Activated T-cell treated with anti-CD3 and anti-CD28 coated beads, Interleukin-2, amount 50 U/mL, for 72 hours (primary cell): Measurements from ENCODE around the gene DLG2. TPM values are rescaled to one million over a fixed set of nuclear protein-coding genes. Genes with fewer than 3 reads are reported as not detected.
"Not testable (repeated sequence)": the region's sequence is repeated elsewhere in the genome, so short reads cannot be mapped to it uniquely, and the experiment has no call there.

Experiments used
- ATAC-seq, 2 donors: fragments of 150-1000 bp; cut with Tn5 transposase; replicated peaks in 1 of 2; 2 replicates each; pipeline ENCODE4 v1.10.0; 2021; ENCODE audit warnings: moderate library complexity in 2 of 2, mild to moderate bottlenecking in 1 of 2
- DNase-seq, 2 donors: peaks; one replicate each; pipeline ENCODE4 v3.0.0; 2021 to 2022; ENCODE audit warnings: mixed read lengths in 1 of 2
- H3K27ac Mint-ChIP-seq: one replicate; pipeline ENCODE4 v1.8.0; 2022; ENCODE audit warnings: mild to moderate bottlenecking, moderate library complexity, mixed read lengths
- H3K27me3 Mint-ChIP-seq: one replicate; pipeline ENCODE4 v1.8.0; 2022; ENCODE audit warnings: low read depth, mixed read lengths
- H3K36me3 Mint-ChIP-seq, 2 donors: one replicate each; pipeline ENCODE4 v1.8.0; 2022; ENCODE audit warnings: mixed read lengths in 2 of 2, mild to moderate bottlenecking in 1 of 2; ENCODE audit not compliant: insufficient read depth in 2 of 2
- H3K4me1 Mint-ChIP-seq: one replicate; pipeline ENCODE4 v1.8.0; 2022; ENCODE audit warnings: low read depth, mixed read lengths
- H3K4me3 Mint-ChIP-seq, 2 donors: one replicate each; pipeline ENCODE4 v1.8.0; 2022; ENCODE audit warnings: mild to moderate bottlenecking in 2 of 2, mixed read lengths in 2 of 2, moderate library complexity in 2 of 2
- H3K9me3 Mint-ChIP-seq, 2 donors: one replicate each; pipeline ENCODE4 v1.8.0; 2022; ENCODE audit warnings: mixed read lengths in 2 of 2
- total RNA-seq, 2 donors: library from RNA; stranded (reverse); gene quantifications; one replicate each; pipeline ENCODE4 v1.2.3, GENCODE V29; 2022

The DLG2 gene
- total RNA-seq: 1 to 10 TPM; 4.1 to 5.3 TPM

- H3K4me3 Mint-ChIP-seq: peak within 1 kb of the TSS; percentile 96 to 97
- no peaks in the 10 kb centered on the region for H3K27me3 Mint-ChIP-seq
- peaks cover 0 to 7% of the 10 kb centered on the region in 2 donors for H3K36me3 Mint-ChIP-seq
- no peaks in the 10 kb centered on the region for H3K9me3 Mint-ChIP-seq
- DNase-seq (peak in 1 of 2 donors; percentile 25), ATAC-seq (peak in 1 of 2 donors; percentile 0)
- H3K27ac Mint-ChIP-seq: peak within 1 kb of the TSS; percentile 98
- H3K4me1 Mint-ChIP-seq: peaks cover 57% of the 10 kb centered on the region
These were observed at the start of gene DLG2 for GRCh38 chr11:85627332-85627997. TSS of gene DLG2 (minus strand) at chr11:85627344.

DNA sequence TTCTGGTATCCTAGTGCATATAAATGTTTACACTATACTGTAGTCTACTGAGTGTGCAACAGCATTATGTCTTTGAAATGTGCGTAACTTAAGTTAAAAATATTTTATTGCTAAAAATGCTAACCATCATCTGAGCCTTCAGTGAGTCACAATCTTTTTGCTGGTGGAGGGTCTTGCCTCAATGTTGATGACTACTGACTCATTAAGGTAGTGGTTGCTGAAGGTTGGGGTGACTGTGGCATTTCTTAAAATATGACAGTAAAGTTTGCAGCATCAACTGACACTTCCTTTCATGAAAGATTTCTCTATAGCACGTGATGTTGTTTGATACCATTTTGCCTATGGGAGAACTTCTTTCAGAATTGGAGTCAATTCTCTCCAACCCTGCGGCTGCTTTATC is 46.2 kb upstream of the DLG2 start:
- H3K27me3 Mint-ChIP-seq: no peaks in the 10 kb centered on the region
- ATAC-seq (peak; percentile 89 to 90), DNase-seq (peak; percentile 27 to 32)
- H3K27ac Mint-ChIP-seq: no peak overlapping the region
- H3K4me3 Mint-ChIP-seq: peak overlapping the region in 1 of 2 donors; percentile 18
- H3K9me3 Mint-ChIP-seq: peaks cover 0 to 7% of the 10 kb centered on the region in 2 donors
- H3K4me1 Mint-ChIP-seq: peaks cover 19% of the 10 kb centered on the region
- H3K36me3 Mint-ChIP-seq: no peaks in the 10 kb centered on the region

DNA sequence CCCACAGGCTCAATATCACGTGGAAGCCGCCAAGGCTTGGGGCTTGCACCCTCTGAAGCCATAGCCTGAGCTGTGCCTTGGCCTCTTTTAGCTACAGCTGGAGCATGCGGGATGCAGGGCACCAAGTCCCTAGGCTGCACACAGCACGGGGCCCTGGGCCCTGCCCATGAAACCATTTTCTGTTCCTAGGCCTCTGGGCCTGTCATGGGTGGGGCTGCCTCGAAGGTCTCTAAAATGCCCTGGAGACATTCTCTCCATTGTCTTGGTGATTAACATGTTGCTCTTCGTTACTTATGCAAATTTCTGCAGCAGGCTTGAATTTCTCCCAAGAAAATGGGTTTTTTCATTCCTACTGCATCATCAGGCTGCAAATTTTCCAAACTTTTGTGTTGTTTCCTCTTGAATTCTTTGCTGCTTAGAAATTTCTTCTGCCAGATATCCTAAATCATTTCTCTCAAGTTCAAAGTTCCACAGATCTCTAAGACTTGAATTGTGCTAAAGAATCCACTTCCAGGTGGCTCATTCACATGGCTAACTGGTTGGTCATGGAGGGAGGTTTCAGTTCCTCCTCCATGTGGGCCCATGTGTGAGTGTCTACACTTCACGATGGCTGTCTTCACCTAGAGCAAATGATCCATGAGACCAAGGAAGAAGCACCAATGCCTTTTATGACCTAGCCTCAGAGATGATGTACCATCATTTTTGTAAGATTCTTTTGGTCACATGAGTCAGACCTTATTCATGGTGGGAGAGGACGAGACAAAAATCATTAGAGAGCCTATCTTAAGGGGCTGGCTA is 45.2 kb upstream of the DLG2 start:
- Mint-ChIP-seq H3K27me3 (no peaks in the 10 kb centered on the region), H3K9me3 (peaks cover 0 to 7% of the 10 kb centered on the region in 2 donors), H3K36me3 (no peaks in the 10 kb centered on the region), H3K27ac (no peak overlapping the region), H3K4me1 (peaks cover 19% of the 10 kb centered on the region), H3K4me3 (no peak overlapping the region)
- DNase-seq (no peak), ATAC-seq (peak; percentile 20 to 32)

- ATAC-seq, H3K4me3 Mint-ChIP-seq, H3K27ac Mint-ChIP-seq, H3K27me3 Mint-ChIP-seq, H3K9me3 Mint-ChIP-seq, DNase-seq, H3K36me3 Mint-ChIP-seq: not testable (repeated sequence)
- H3K4me1 Mint-ChIP-seq: peaks cover 22% of the 10 kb centered on the region
These were observed 44.0 kb upstream of the DLG2 start for GRCh38 chr11:85670949-85671663.

DNA sequence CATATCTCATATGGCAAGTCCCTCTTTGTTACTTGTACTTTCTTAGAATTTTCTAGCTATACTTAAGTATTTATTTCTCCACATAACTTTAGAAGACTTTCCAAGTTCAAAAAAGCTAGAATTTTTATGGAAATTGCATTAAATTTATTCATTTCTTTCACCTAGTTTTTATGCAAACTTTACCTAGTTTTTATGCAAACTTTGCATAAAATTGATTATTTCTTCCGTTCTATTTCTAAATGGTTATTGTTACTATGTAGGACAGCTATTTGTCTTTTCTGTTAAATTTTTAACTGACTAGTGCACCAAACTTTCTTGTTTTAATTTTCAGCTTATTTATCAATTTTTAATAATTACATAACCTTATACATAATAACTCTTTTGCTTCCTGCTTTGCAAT is 41.0 kb upstream of the DLG2 start:
- Mint-ChIP-seq H3K27ac (no peak overlapping the region), H3K9me3 (peaks cover 0 to 7% of the 10 kb centered on the region in 2 donors), H3K27me3 (no peaks in the 10 kb centered on the region), H3K4me3 (no peak overlapping the region), H3K36me3 (peaks cover 10 to 11% of the 10 kb centered on the region in 2 donors), H3K4me1 (peaks cover 25% of the 10 kb centered on the region)
- DNase-seq: no peak
- ATAC-seq: no peak

GRCh38 chr11:85666687-85667086 is 39.5 kb upstream of the DLG2 start:
- no peaks in the 10 kb centered on the region for H3K27me3 Mint-ChIP-seq

DNA sequence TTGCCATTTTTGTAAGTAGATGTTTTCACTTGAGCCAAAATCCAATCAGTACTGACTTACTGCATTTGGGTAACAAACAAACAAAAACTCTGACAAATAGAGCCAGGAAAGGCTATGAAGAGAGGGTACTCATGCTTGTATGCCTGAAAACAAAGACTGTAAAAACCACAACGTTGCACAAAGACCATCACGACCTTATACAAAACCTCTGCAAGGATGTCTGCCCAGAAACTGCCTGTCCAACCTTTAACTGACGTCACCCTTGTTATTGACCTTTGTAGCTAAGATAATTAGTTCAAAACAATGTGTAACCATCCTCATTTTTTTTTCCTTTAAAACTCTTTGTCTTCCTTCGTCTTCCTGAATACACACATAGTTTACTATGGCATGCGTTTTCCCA is 38.6 kb upstream of the DLG2 start:
- peaks cover 15 to 23% of the 10 kb centered on the region in 2 donors for H3K36me3 Mint-ChIP-seq
- DNase-seq (no peak), ATAC-seq (no peak)
- H3K9me3 Mint-ChIP-seq: no peaks in the 10 kb centered on the region
- peak overlapping the region; percentile 89 for H3K27ac Mint-ChIP-seq
- H3K27me3 Mint-ChIP-seq: no peaks in the 10 kb centered on the region
- H3K4me3 Mint-ChIP-seq: peak overlapping the region; percentile 99
- peaks cover 26% of the 10 kb centered on the region for H3K4me1 Mint-ChIP-seq

More at GRCh38 chr11:85666687-85667086, 39.5 kb upstream of the DLG2 start:
- Mint-ChIP-seq H3K9me3 (peaks cover 0 to 2% of the 10 kb centered on the region in 2 donors), H3K27ac (no peak overlapping the region), H3K4me3 (no peak overlapping the region), H3K4me1 (peaks cover 17% of the 10 kb centered on the region), H3K36me3 (peaks cover 15% of the 10 kb centered on the region in 2 donors)
- no peak for DNase-seq
- ATAC-seq: no peak

GRCh38 chr11:85664615-85665481 is 37.7 kb upstream of the DLG2 start, which contains the start of gene CREBZF:
TSS of gene CREBZF (minus strand) at chr11:85665129. CDS start at chr11:85664875, 254 bp downstream.
- Mint-ChIP-seq H3K4me3 (peak within 1 kb of the TSS; percentile 99), H3K9me3 (no peaks in the 10 kb centered on the region), H3K27ac (peak within 1 kb of the TSS; percentile 89), H3K4me1 (peaks cover 35% of the 10 kb centered on the region), H3K36me3 (peaks cover 20 to 31% of the 10 kb centered on the region in 2 donors), H3K27me3 (no peaks in the 10 kb centered on the region)
- peak; percentile 86 to 88 for ATAC-seq
- DNase-seq: peak; percentile 96 to 97

DNA sequence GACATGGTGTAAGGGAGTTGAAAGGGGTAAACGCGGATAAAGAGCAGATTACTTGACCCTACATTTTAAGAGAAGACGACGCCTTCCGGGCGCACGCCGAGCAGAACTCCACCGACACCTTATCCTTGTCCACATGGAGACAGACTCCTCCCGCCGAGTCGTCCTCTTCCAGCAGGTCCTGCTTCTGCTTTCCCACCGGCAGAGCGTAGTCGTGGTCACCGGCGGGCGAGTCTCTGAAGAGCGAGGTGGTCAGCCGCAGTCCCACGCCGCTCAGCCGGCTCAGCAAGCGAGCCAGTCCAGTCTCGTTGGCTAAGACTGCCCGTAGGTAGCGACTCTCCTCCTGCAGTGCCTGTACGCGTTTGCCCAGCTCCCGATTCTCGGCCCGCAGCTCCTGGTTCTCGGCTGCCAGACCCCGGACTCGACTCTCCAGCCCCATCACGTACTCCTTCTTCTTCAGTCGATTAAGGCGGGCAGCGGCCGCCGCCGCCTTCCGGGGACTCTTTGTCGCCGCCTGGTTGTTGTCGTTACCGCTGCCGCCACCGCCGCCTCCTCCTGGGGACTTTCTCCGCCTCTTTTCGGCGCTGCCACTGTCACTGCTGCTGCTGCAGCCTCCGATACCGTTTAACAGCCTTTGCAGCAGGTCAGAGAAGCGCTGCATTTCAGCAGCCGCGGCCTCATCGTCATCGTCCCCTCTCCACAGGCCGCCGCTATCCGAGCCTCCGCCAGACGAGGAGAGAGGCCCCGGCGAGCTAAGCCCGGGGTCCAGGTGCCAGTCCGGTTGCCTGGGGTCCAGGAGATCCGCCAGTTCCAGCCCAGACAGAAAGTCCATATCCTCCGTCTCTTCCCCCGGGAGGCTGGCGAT is 36.8 kb upstream of the DLG2 start:
- Mint-ChIP-seq H3K9me3 (no peaks in the 10 kb centered on the region), H3K27me3 (no peaks in the 10 kb centered on the region), H3K4me3 (peak overlapping the region; percentile 99), H3K4me1 (peaks cover 43% of the 10 kb centered on the region), H3K36me3 (peaks cover 20 to 36% of the 10 kb centered on the region in 2 donors), H3K27ac (peak overlapping the region; percentile 89)
- peak; percentile 79 to 84 for ATAC-seq
- peak; percentile 91 to 94 for DNase-seq

DNA sequence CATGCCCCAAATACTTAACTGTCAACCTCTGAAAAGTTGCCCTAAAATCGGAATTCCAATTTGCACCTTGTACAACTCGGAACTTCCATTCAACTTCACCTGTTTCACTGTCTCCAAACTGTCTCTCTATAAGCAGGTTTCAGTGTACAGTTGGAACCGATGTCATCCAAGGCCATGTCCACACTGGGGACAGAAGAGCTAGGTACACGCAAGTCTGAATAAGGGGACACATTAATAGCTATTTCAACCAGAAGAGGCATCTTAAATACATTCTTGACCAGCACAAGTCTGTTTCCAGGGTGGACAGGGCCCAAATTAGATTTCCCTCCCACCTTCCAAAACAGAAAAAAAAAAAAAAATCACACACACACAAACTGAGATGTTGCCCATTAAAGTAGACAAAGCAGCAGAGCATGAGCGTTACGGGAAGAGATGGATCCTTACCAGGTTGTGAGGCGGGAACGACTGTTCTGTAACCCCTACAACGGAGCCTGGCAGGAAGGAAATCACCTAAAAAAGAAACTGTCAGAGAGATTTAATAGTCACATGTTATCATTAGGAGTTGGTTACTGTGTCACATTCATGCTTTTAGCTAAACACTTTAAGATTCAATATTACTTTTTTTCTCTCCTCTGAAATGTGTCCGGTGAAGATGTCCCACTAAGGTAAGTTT is 36.1 kb upstream of the DLG2 start:
- Mint-ChIP-seq H3K4me1 (peaks cover 51% of the 10 kb centered on the region), H3K36me3 (peaks cover 20 to 40% of the 10 kb centered on the region in 2 donors), H3K9me3 (no peaks in the 10 kb centered on the region), H3K27me3 (no peaks in the 10 kb centered on the region), H3K27ac (peak overlapping the region; percentile 89), H3K4me3 (peak overlapping the region; percentile 99)
- DNase-seq (no peak), ATAC-seq (no peak)

DNA sequence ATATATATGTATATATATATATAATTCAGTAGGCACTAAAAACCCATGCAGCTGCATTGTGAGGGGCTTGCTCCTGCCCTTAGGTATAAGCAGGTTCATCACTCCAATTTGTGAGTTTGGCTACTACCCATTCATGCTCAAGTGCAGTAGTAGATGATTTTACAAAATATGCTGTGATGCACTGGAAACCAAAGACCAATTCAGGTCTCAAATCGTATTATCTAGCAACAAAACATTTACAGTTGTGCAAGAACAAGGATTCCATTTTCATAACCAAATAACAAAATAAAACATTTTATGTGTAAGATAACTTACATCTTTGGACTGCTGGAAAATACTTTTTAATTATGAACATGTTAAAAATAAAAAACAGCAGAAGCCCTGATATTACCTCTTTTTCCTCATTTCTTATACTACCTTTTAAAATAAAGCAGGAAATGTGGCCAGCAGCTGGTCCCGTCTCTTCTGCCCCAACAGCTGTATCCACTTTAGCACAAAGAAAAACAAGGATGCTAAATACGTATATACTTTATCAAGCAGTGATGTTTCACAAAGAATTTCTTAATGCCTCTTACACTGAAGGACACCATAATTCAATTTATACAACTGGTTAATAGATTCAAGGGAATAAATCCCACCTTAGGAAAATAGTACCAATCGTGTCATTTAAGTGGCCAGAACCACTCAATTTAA is 35.0 kb upstream of the DLG2 start:
- Mint-ChIP-seq H3K4me1 (peaks cover 56% of the 10 kb centered on the region), H3K9me3 (no peaks in the 10 kb centered on the region), H3K27ac (peak overlapping the region; percentile 70), H3K27me3 (no peaks in the 10 kb centered on the region), H3K36me3 (peaks cover 20 to 40% of the 10 kb centered on the region in 2 donors), H3K4me3 (peak overlapping the region; percentile 85 to 99)
- DNase-seq (no peak), ATAC-seq (no peak)
